Glutamatergic neuron (in vitro differentiated cells): Measurements from ENCODE around the gene SLC48A1. TPM values are rescaled to one million over a fixed set of nuclear protein-coding genes. Genes with fewer than 3 reads are reported as not detected.

Experiments used
- DNase-seq: peaks from one replicate; pipeline ENCODE4 v3.0.0; 2022
- H3K27ac Mint-ChIP-seq: one replicate; pipeline ENCODE4 v1.8.0; 2020; ENCODE audit warnings: mild to moderate bottlenecking, mixed read lengths, inconsistent platforms; ENCODE audit not compliant: unreplicated experiment
- H3K27me3 Mint-ChIP-seq: one replicate; pipeline ENCODE4 v1.8.0; 2020; ENCODE audit warnings: mild to moderate bottlenecking, moderate library complexity, mixed read lengths, inconsistent platforms; ENCODE audit not compliant: unreplicated experiment
- H3K36me3 Mint-ChIP-seq: one replicate; pipeline ENCODE4 v1.8.0; 2020; ENCODE audit warnings: mild to moderate bottlenecking, mixed read lengths, inconsistent platforms; ENCODE audit not compliant: unreplicated experiment
- H3K4me1 Mint-ChIP-seq: one replicate; pipeline ENCODE4 v1.8.0; 2020; ENCODE audit warnings: mild to moderate bottlenecking, low read depth, mixed read lengths, inconsistent platforms; ENCODE audit not compliant: unreplicated experiment
- H3K4me3 Mint-ChIP-seq: one replicate; pipeline ENCODE4 v1.8.0; 2020; ENCODE audit warnings: mild to moderate bottlenecking, mixed read lengths, inconsistent platforms; ENCODE audit not compliant: unreplicated experiment
- H3K9me3 Mint-ChIP-seq: one replicate; pipeline ENCODE4 v1.8.0; 2020; ENCODE audit warnings: mild to moderate bottlenecking, moderate library complexity, mixed read lengths, inconsistent platforms; ENCODE audit not compliant: unreplicated experiment
- CTCF ChIP-seq: fragments of 200-600 bp; sonication (generic); IDR thresholded peaks from one replicate; pipeline ENCODE4 v1.5.0; 2021; ENCODE audit not compliant: partially characterized antibody, unreplicated experiment
- total RNA-seq: library from RNA; stranded (reverse); fragmentation: NEBNext Ultra II Directional; extraction: Animal tissue kit (Norgen Biotek cat#: 25700); gene quantifications from one replicate; pipeline ENCODE4 v1.2.1, GENCODE V29; 2021; ENCODE audit not compliant: unreplicated experiment

SLC48A1 gene
- total RNA-seq, 1 donor from 2014 or later, result 15.7 TPM

- H3K27ac Mint-ChIP-seq, result no peak overlapping the region
- peaks cover 4% of the 10 kb centered on the region for H3K27me3 Mint-ChIP-seq
- H3K4me3 Mint-ChIP-seq, result no peak overlapping the region
- no peak for TF ChIP-seq CTCF
- DNase-seq, result no peak
- peaks cover 4% of the 10 kb centered on the region for H3K9me3 Mint-ChIP-seq
- no peaks in the 10 kb centered on the region for H3K36me3 Mint-ChIP-seq
- no peaks in the 10 kb centered on the region for H3K4me1 Mint-ChIP-seq
These were observed 17.1 kb upstream of the SLC48A1 start for GRCh38 chr12:47755655-47756562.

GRCh38 chr12:47757364-47757839 lies 15.6 kb upstream of the SLC48A1 start:
- peaks cover 6% of the 10 kb centered on the region for H3K27me3 Mint-ChIP-seq
- peaks cover 2% of the 10 kb centered on the region for H3K4me1 Mint-ChIP-seq
- no peak overlapping the region for H3K27ac Mint-ChIP-seq
- peaks cover 5% of the 10 kb centered on the region for H3K9me3 Mint-ChIP-seq
- TF ChIP-seq CTCF, result no peak
- H3K36me3 Mint-ChIP-seq, result no peaks in the 10 kb centered on the region
- DNase-seq, result no peak
- peak overlapping the region; percentile 14 for H3K4me3 Mint-ChIP-seq

DNA sequence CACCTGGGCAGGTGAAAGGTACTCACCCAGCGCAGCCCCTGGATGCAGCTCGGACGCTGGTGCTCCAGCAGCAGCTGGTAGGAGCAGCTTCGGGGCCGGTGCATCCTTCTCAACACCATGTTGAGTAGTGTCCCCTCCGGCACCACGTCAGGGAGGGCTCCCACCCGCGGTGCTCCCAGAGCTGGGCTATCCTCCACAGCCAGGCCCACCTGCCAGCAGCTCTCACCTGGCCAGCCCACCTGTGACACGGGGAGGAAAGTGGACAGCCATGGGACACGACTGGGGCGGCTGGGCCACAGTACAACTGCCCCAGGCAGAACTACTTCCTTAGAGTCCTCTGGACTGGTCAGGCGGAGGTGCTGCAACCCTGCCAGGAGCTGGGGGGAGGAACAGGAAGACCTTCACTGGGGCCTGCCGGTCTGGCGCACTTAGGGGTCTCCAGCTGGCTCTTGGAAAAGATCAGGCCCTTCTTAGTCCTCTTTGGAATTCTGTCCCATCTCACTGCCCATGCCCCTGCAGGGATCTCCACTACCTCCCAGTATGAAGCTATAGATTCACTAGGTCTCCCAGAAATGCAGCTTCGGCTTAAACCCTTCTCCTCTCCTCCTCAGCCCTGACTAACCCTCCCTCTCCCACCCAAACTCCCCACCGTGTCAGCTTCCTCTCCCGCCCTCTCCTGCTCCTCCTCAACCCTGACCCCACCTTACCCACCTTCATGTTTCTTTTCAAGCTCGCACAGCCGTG lies 15.0 kb upstream of the SLC48A1 start:
- DNase-seq, result no peak
- peaks cover 8% of the 10 kb centered on the region for H3K4me1 Mint-ChIP-seq
- H3K27me3 Mint-ChIP-seq, result peaks cover 7% of the 10 kb centered on the region
- H3K36me3 Mint-ChIP-seq, result no peaks in the 10 kb centered on the region
- no peak for TF ChIP-seq CTCF
- peak overlapping the region; percentile 20 for H3K4me3 Mint-ChIP-seq
- H3K9me3 Mint-ChIP-seq, result peaks cover 5% of the 10 kb centered on the region
- H3K27ac Mint-ChIP-seq, result no peak overlapping the region

GRCh38 chr12:47758584-47758833 lies 14.5 kb upstream of the SLC48A1 start:
- Mint-ChIP-seq H3K4me1 (peaks cover 11% of the 10 kb centered on the region), H3K4me3 (peak overlapping the region; percentile 20), H3K36me3 (no peaks in the 10 kb centered on the region), H3K27ac (no peak overlapping the region), H3K9me3 (peaks cover 5% of the 10 kb centered on the region), H3K27me3 (peaks cover 7% of the 10 kb centered on the region)
- no peak for DNase-seq
- no peak for TF ChIP-seq CTCF
